Stimulated activated CD8-positive, alpha-beta memory T cell treated with anti-CD3 and anti-CD28 coated beads, Interleukin-15, amount 100 ng/mL, for 48 hours (primary cell): ENCODE results near the gene NEK7.
"Not testable (repeated sequence)": the region's sequence is repeated elsewhere in the genome, so short reads cannot be mapped to it uniquely, and the experiment has no call there.

Source experiments
- DNase-seq, 2 donors: peaks; one replicate each; pipeline ENCODE4 v3.0.0-alpha.2; 2020; ENCODE audit warnings: low read depth in 2 of 2

NEK7 gene

GRCh38 chr1:198171667-198172540 is 15.1 kb downstream of the NEK7 start:
- DNase-seq = no peak

- no peak for DNase-seq
Measured at GRCh38 chr1:198173832-198174231, 17.0 kb downstream of the NEK7 start.

- no peak for DNase-seq
Measured at GRCh38 chr1:198174297-198174696, 17.5 kb downstream of the NEK7 start.

GRCh38 chr1:198175423-198176170 is 18.8 kb downstream of the NEK7 start:
- DNase-seq = no peak

- no peak for DNase-seq
Measured at GRCh38 chr1:198176179-198176578, 19.4 kb downstream of the NEK7 start.

- DNase-seq = no peak
Measured at GRCh38 chr1:198177546-198177945, 20.7 kb downstream of the NEK7 start.

GRCh38 chr1:198178615-198179014 is 21.8 kb downstream of the NEK7 start:
- no peak for DNase-seq

GRCh38 chr1:198179556-198179981 is 22.8 kb downstream of the NEK7 start:
- DNase-seq = no peak

GRCh38 chr1:198183605-198184004 is 26.8 kb downstream of the NEK7 start:
- no peak for DNase-seq

- DNase-seq = no peak
Measured at GRCh38 chr1:198184516-198184915, 27.7 kb downstream of the NEK7 start.

GRCh38 chr1:198185146-198185545 is 28.3 kb downstream of the NEK7 start:
- no peak for DNase-seq

- no peak for DNase-seq
Measured at GRCh38 chr1:198185759-198186158, 29.0 kb downstream of the NEK7 start.

GRCh38 chr1:198186916-198187580 is 30.2 kb downstream of the NEK7 start:
- DNase-seq = no peak

GRCh38 chr1:198187973-198188588 is 31.3 kb downstream of the NEK7 start:
- DNase-seq = no peak

GRCh38 chr1:198191117-198191516 is 34.3 kb downstream of the NEK7 start:
- no peak for DNase-seq

- DNase-seq = not testable (repeated sequence)
Measured at GRCh38 chr1:198193871-198194270, 37.1 kb downstream of the NEK7 start.

GRCh38 chr1:198196630-198197029 is 39.8 kb downstream of the NEK7 start:
- DNase-seq = no peak

- no peak for DNase-seq
Measured at GRCh38 chr1:198197285-198197684, 40.5 kb downstream of the NEK7 start.

- no peak for DNase-seq
Measured at GRCh38 chr1:198199105-198199504, 42.3 kb downstream of the NEK7 start.

GRCh38 chr1:198201956-198202784 is 45.4 kb downstream of the NEK7 start:
- peak; percentile 49 to 50 for DNase-seq

- no peak for DNase-seq
Measured at GRCh38 chr1:198203434-198203833, 46.6 kb downstream of the NEK7 start.
